GM23338 (cell line): Measurements from ENCODE around the gene NSMCE1.

ENCODE experiments used
- EZH2 ChIP-seq: fragments of 200-600 bp; sonication (generic); IDR thresholded peaks from one replicate; pipeline ENCODE4 v1.8.0; 2017; ENCODE audit warnings: antibody characterized with exemption, mild to moderate bottlenecking, low read depth; ENCODE audit not compliant: unreplicated experiment
- EZH2phosphoT487 ChIP-seq: fragments of 200-600 bp; sonication (generic); IDR thresholded peaks from one replicate; pipeline ENCODE4 v1.8.1; 2018; ENCODE audit warnings: antibody characterized with exemption; ENCODE audit not compliant: unreplicated experiment
- POLR2AphosphoS5 ChIP-seq: IDR thresholded peaks from 2 replicates; pipeline ENCODE4 v1.6.1; 2016; ENCODE audit warnings: antibody characterized with exemption, low read depth
- TF ChIP-seq, protein P1 (sequence below), 2 experiments: fragments of 200-600 bp in 1 of 2; sonication (generic) in 1 of 2; conservative IDR thresholded peaks; 2 replicates each; pipeline versions ENCODE4 v1.5.1 to v1.6.1; 2016 to 2017; ENCODE audit warnings: antibody characterized with exemption in 2 of 2, low read depth in 2 of 2, mild to moderate bottlenecking in 2 of 2, moderate library complexity in 1 of 2

GRCh38 chr16:27182906-27183405 lies 85.6 kb downstream of the NSMCE1 start:
- TF ChIP-seq POLR2AphosphoS5 (no peak), EZH2phosphoT487 (no peak), EZH2 (no peak)
- TF ChIP-seq, protein P1, sequence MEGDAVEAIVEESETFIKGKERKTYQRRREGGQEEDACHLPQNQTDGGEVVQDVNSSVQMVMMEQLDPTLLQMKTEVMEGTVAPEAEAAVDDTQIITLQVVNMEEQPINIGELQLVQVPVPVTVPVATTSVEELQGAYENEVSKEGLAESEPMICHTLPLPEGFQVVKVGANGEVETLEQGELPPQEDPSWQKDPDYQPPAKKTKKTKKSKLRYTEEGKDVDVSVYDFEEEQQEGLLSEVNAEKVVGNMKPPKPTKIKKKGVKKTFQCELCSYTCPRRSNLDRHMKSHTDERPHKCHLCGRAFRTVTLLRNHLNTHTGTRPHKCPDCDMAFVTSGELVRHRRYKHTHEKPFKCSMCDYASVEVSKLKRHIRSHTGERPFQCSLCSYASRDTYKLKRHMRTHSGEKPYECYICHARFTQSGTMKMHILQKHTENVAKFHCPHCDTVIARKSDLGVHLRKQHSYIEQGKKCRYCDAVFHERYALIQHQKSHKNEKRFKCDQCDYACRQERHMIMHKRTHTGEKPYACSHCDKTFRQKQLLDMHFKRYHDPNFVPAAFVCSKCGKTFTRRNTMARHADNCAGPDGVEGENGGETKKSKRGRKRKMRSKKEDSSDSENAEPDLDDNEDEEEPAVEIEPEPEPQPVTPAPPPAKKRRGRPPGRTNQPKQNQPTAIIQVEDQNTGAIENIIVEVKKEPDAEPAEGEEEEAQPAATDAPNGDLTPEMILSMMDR (conservative IDR thresholded peaks at IDR 0.05; ENCODE audit: low read depth in 2 of 2), result no peak
